Measurements from ENCODE around the gene ZNF335. TPM values are rescaled to one million over a fixed set of nuclear protein-coding genes. Genes with fewer than 3 reads are reported as not detected.

The ZNF335 gene
- total and polyA plus RNA-seq, 2 of the 8 experiments (the other 6 are each of a cell fraction or from before 2014, with no cell fraction given), result 12.4 to 14.6 TPM

- TF ChIP-seq USF2 (IDR thresholded peaks at IDR 0.05; ENCODE audit: low read length), result no peak
- TF ChIP-seq EZH2 (IDR thresholded peaks at IDR 0.05; ENCODE audit: low read depth, low read length, severe bottlenecking), result no peak
- TF ChIP-seq CEBPB (IDR thresholded peaks at IDR 0.05; ENCODE audit: low read depth, low read length), result no peak
- no peak for TF ChIP-seq CBX5 (IDR thresholded peaks at IDR 0.05; ENCODE audit: low read depth, low read length)
- TF ChIP-seq SRF (IDR thresholded peaks at IDR 0.05; ENCODE audit: low read depth, low read length), result no peak
- no peak for TF ChIP-seq JUN (IDR thresholded peaks at IDR 0.05; ENCODE audit: low read depth, low read length)
- no peak for TF ChIP-seq MAFK (IDR thresholded peaks at IDR 0.05; ENCODE audit: low read depth, low read length)
These were observed 12.9 kb downstream of the ZNF335 start (continued) for GRCh38 chr20:45959126-45959525.

Data from H1 (cell line).